HG03520 (cell line): ENCODE data around the gene ITGAD.
A peak's percentile ranks its signal among the peaks of the same experiment; 100 is the strongest.

Experiments used
- ATAC-seq: cut with Tn5 transposase; IDR thresholded peaks from one replicate; pipeline ENCODE4 v1.9.1; 2021; ENCODE audit warnings: mild to moderate bottlenecking, moderate library complexity; ENCODE audit not compliant: unreplicated experiment

Gene ITGAD

DNA sequence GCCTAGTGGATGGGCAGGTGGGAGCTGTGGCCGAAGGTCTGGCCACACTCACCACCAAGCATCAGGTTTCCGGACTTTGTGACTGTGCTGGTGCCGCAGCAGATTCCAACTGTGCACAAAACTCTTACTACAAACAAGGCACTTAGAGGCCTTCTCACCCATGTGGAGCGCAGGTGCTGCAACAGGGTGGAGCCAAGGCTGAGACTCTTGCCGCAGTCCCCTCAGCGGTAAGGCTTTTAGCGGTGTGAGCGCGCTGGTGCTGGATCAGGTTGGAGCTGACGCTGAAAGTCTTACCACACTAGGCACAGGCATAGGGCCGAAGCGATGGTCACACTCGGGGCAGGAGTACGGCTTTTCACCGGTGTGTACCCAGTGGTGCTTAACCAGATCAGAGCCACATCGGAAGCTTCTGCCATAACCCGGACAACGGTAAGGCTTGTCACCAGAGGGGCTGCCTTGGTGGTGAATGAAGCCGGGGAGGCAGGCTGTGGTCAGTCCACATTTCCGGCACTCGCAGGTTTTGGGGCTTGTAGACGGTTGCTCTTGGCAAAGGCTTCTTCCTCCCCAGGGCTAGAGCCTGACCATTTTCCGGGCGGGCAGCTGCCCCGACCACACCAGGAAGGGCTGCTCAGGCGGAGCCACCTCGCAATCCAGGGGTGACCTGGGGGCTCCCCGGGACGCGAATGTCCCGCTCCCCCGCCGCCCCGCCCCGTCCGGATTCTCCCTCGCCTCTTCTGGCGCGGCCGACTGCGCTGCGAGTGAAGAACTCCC, 65.1 kb downstream of the ITGAD start:
- no peak for ATAC-seq

DNA sequence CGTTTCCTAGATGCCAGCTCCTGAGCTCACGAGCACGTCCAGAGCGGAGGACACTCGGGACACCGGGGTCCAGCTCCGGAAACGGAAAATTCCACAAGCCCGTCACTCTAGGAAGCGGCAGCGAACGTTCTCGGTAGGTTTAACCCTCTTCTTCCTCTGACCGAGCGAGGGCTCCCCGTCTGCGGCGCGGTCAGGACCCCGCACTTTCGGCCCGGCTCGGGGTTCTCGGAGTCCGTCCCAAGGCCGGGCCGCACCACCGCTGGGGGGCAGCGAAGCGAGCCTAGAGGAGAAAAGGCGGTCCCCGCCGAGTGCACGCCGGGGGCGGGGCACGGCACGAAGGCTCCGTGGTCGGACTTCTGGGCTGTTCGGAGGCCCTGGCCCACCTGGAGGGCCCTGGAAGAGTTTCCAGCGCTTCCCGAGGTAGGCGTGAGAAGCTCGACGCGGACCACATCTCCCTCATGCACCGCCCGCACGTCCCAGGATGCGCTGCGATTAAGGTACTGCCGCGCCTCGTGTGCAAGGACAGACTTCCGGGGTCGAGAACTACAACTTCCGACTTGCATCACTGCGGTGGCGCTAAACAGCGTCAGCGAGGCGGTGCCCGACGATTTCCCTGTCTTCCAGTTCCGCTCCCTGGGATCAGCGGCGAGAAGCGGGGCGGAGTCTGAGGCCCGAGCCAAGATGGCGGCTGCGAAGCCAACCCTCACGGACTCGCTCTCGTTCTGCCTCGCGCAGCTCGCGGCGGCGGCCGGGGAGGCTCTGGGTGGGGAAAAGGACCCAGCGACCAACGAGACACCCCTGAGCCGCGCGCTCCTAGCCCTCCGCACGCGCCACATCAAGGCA, 65.9 kb downstream of the ITGAD start, which contains the start of gene ARMC5:
ARMC5 (plus strand) TSS at position 658 of the 843 bp plus-strand sequence; CDS start at position 682, 24 bp downstream.
- peak; percentile 57 for ATAC-seq

DNA sequence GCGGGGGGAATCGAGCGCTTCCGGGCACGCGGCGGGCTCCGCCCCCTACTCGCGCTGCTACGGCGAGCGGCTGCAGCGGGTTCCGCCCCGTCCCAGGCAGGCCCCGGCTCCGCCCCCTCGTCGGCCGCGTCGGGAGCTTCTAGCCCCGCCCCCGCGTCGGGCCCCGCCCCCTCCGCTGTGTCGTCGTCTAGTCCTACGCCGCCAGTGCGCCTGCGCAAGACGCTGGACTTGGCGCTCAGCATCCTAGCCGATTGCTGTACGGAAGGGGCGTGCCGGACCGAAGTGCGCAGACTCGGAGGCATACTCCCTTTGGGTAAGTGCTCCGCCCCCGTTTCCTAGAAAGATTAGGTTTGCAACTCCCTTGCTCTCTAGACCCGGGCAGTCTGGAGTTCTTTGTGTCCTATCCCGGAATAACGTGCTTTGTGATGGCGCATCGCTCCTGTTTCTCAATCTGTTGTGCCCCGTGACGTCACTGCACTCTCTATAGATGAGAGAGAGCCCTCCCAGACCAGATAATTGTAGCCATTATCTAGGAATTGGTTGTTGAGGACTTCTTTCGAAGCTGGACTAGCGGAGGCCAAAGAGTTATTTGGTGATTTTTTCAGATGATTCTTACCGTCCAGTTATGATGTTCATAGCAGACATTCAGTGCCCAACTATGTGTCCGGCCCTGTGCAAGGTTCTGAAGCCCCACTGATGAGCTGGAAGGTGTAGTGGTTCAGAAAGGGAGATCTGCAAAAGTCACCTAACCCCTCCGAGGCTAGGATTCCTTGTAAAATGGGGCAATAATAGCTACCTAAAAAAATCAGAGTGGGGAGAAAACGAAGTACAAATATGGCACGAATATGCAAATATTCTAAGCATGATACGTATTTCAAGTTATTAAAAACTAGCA, 66.8 kb downstream of the ITGAD start:
- peak; percentile 67 for ATAC-seq

DNA sequence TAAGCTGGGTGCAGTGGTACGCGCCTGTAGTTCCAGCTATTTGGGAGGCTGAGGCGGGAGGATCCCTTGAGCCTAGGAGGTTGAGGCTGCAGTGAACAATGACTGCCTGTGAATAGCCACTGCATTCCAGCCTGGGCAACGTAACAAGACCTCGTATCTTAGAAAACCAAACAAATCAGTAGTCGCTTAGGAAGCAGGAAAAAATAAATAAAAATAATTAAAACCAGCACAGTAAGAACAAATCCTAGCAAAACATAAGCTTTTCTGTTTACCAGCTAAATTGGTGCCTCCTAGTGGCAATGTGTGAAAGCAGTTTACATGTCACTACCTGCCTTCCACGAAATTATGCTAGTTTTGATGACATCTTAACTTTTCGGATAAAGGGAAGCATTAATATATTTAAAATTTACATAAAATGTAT, 67.5 kb downstream of the ITGAD start:
- no peak for ATAC-seq

DNA sequence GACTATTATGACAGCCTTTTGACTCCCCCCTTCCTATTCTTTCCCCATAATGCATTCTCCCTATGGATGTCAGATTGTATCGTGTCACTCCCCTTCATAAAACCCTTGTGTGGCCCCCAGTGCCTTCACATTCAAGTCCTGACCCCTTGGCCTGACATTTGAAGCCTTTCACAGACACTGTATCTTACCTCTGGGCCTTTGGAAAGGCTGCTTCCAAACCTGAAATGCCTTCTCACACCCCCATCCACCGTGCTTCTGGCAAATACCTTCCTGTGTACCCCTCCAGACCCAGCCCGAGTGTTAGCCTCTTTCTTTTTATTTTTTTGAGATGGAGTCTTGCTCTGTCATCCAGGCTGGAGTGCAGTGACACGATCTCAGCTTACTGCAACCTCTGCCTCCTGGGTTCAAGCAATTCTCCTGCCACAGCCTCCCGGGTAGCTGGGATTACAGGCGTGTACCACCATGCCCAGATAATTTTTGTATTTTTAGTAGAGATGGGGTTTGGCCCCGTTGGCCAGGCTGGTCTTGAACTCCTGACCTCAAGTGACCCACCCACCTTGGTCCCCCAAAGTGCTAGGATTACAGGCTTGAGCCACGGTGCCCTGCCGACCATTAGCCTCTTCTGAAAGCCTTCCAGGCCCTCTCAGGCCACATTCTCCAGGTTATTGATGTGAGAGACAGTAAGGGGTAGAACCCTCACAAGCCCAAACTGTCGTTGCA, 68.2 kb downstream of the ITGAD start:
- ATAC-seq = no peak

DNA sequence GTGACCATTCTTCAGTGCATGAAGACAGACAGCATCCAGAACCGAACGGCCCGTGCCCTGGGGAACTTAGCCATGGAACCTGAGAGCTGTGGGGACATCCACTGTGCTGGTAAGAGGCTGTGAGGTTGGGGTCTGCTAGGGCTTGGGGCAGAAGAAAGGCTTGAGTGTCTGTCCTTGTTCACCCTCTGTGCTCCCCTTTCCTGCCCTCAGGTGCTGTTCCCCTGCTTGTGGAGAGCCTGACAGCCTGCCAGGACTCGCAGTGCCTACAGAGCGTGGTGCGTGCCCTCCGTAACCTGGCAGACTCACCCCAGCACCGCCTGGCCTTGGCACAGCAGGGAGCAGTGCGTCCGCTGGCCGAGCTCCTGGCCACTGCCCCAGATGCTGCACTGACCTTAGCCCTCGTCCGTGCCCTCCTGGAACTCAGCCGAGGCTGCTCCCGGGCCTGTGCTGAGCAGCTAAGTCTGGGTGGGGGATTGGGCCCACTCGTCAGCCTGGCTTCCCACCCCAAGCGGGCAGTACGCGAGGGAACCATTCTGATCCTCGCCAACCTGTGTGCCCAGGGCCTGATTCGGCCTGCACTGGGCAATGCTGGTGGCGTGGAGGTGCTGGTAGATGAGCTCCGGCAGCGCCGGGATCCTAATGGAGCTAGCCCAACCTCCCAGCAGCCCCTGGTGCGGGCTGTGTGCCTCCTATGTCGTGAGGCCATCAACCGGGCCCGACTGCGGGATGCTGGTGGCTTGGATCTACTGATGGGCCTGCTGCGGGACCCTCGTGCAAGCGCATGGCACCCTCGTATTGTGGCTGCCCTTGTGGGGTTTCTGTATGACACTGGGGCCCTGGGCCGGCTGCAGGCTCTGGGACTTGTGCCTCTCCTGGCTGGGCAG, 69.0 kb downstream of the ITGAD start:
- ATAC-seq = no peak

DNA sequence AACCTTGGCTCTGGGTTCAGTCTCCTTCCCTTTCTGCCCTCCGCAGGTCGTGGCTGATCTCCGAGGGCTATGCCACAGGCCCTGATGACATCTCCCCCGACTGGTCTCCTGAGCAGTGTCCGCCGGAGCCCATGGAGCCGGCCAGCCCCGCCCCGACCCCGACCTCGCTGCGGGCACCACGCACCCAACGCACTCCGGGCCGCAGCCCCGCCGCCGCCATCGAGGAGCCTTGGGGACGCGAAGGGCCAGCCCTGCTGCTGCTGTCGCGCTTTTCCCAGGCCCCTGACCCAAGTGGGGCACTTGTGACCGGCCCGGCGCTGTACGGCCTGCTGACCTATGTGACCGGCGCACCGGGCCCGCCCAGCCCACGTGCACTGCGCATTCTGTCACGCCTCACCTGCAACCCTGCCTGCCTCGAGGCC, 71.2 kb downstream of the ITGAD start:
- no peak for ATAC-seq

DNA sequence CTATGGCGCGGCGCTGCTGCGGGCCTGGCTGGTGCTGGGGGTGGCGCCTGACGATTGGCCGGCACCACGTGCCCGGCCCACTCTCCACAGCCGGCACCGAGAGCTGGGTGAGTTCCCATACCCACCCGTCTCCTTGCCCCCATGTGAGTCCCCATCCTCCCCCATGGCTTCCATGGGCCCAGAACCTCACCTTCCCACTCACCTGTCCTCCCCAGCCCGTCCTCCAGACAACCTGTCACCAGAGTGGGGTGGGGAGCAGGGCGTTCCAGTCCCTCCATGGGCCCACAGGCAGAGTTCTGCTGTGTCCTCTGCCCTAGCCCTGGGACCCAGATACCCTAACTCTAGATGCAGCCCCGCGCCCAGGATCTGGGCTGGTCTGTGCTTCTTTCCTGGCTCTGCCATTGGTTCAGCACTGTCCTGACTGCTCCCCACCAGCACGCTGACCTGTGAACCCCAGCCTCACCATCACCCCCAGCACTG, 71.7 kb downstream of the ITGAD start:
- ATAC-seq = no peak

DNA sequence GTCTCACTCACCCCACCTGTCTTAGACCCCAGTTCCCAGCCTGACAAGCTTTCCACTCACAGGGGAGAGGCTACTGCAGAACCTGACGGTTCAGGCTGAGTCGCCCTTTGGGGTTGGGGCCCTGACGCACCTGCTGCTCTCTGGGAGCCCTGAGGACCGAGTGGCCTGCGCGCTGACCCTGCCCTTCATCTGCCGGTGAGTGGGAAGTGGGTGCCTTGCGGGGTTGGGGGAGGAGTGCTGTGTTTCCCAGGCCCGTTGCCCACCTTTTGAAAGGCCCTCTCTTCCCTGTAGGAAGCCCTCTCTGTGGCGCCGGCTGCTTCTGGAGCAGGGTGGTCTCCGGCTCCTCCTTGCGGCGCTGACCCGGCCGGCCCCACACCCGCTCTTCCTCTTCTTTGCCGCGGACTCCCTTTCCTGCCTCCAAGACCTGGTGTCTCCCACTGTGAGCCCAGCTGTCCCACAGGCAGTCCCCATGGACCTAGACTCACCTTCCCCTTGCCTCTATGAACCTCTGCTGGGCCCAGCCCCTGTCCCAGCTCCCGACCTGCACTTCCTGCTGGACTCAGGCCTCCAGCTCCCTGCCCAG, 72.7 kb downstream of the ITGAD start:
- ATAC-seq = no peak

DNA sequence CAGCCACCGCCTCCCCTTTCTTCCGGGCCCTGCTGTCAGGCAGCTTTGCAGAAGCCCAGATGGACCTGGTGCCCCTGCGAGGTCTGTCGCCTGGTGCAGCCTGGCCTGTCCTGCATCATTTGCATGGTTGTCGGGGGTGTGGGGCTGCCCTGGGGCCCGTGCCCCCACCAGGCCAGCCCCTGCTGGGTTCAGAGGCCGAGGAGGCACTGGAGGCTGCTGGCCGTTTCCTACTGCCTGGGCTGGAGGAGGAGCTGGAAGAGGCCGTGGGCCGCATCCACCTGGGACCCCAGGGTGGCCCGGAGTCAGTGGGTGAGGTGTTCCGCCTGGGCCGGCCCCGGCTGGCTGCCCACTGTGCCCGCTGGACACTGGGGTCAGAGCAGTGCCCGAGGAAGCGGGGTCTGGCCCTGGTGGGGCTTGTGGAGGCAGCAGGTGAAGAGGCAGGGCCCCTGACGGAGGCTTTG, 73.3 kb downstream of the ITGAD start:
- ATAC-seq = no peak

DNA sequence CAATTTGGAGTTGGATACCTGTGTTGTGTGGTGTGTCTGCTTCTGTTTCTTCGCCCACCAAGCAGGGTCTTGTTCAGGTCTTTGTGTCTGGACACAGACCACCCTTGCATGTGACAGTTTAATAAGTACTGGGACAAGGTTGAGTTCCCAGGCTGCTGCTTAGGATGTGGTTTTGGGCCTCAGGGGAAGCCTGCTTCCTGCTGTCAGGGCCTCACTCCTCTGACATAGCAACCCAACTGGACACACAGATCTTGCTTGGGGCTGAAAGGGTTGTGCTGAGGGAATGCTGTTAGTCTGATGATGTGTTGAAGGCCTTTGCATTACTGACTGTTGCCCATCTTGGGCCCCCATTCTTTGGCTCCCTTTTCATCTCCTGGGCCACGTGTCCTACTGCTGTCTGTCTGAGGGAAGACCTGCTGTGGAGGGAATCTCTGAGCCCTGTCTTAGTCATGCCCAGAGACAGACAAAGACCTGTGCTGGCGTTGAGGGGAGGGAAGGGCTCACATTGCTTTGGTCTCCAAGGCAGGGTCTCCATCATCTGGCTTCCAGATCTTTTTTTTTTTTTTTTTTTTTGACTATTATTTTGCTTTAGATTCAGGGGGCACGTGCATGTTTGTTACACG, 74.1 kb downstream of the ITGAD start:
- ATAC-seq = no peak

DNA sequence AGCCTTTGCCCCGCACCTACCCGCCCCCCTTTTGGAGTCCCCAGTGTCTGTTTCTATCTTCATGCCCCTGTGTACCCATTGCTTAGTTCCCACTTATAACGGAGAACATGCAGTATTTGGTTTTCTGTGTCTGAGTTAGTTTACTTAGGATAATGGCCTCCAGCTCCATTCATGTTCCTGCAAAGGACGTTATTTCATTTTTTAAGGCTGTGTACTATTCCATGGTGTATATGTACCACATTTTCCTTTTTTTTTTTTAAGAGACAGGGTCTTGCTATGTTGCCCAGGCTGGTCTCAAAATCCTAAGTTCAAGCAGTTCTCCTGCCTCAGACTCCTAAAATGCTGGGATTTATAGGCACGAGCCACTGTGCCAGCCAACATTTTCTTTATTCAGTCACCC, 74.7 kb downstream of the ITGAD start:
- ATAC-seq = no peak

DNA sequence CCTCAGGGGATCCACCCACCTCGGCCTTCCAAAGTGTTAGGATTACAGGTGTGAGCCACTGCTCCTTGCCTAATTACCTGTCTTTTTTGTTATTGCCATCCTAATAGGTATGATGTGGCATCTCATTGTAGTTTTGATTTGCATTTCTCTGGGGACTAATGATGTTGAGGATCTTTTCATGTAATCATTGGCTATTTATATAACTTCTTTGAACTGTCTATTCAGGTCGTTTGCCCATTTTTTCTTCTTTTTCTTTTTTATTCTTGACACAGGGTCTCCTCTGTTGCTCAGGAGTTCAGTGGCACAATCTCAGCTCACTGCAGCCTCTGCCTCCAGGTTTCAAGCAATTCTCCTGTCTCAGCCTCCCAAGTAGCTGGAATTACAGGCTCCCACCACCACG, 77.5 kb downstream of the ITGAD start:
- ATAC-seq = no peak

DNA sequence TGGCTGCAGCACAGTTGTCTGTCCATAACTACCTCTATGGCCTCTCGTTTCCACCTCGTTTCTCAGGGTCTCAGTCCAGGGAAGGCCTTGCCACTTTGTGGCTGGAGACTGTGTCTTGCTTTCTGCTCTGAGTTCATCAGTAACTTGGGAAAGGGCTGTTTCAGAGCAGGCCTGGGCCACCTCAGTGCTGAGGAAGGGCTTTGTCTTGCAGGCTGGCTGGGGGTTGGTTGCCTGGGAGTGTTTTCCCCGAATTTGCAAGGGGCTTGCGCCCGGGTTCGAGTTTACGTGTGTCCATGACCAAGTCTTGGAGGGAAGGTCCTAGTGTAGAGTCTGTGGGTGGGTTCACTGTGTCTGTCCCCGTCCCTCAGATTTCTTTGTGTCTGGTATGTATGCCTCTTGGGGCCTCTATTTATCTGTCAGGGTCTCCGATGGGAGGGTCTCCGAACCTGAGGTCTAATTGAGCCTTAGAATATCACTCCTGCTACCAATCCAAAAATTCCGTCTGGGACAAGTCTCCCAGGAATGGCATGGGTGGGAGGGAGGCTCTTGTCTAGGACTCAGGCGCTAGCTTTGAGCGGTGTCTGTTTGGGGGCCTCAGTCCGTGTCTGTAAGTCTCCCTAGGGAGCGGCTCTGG, 78.2 kb downstream of the ITGAD start:
- no peak for ATAC-seq

DNA sequence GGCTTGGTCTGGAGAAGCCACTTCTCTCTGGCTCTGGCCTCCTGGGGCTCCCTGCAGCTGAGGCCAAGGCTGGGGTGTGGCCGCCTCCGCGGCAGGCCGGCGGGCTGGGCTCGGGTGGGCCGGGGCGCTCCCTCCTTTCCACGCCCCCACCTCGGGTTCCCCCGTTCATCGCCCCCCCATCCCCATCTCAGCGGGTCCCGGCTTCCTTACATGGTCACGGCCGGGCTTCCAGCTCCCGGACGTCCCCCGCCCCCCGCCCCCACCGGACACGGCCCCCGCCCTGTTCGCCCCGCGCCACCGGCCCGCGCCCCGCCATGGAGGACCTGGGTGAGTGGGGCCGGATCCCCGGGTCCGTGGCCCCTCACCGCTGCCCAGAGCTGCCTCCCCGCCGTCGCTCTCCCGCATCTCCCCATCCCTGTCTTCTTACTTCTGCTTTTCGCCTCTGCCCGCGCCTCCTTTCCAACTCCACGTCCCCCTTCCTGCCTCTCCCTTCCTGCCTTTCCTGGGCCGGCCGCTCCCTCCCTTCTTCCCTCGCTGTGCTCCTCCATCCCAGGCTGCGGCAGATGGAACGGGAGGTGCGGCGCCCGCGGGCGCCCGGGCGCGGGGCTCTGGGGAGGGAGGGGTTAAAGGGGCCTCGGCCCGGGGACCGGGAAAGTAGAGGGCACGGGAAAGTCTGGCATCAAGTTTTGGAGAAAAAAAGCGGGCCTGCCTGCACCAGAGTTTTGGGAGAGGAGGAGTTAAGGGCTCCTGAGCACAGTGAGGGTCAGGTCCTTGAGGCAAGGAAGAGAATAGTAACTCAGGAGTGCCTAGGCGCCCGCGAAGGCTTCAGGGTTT, 79.0 kb downstream of the ITGAD start, which contains the start of gene TGFB1I1:
TGFB1I1 (plus strand) TSS at position 278 of the 834 bp plus-strand sequence; CDS start at position 315, 37 bp downstream.
- ATAC-seq = no peak

DNA sequence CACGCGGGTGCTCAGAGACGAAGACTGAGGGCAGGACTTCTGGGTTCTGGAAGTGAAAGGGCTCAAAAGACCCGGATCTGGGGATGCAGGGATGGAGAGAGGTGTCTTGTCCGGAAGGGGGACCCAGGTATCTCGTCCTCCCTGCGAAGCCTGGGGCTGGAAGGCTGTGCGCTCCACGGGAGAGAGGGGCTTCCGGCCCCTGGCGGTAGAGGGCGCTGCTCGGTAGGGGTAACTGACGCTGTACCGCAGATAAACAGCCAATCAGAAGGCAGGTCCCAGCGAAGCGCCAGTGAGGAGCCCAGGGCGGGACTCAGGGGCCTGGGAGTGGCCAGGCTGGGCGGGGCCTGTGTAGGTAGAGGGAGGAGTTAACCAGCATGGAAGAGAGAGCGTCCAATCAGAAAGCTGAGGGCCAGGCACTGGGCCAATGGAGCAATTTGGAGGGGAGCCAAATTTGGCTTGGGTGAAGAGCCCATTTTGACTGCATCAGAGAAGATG, 79.6 kb downstream of the ITGAD start:
- ATAC-seq = no peak
